HepG2 (cell line): ENCODE data around the gene GABRR2. TPM values are rescaled to one million over a fixed set of nuclear protein-coding genes. Genes with fewer than 3 reads are reported as not detected.
A peak's percentile ranks its signal among the peaks of the same experiment; 100 is the strongest.

Source experiments
- CEBPG ChIP-seq: IDR thresholded peaks from 2 replicates; pipeline ENCODE4 v1.6.1; 2016
- CREB1 ChIP-seq, 2 experiments: fragments of 450-650 bp in 1 of 2; IDR thresholded peaks; 2 replicates each; pipeline ENCODE4 v1.6.1; 2016 to 2017; ENCODE audit warnings: control low read depth in 1 of 2, mild to moderate bottlenecking in 1 of 2, missing compliant biosample characterization in 1 of 2, missing genetic modification characterization in 1 of 2
- CREB3 ChIP-seq: sonication (generic); formaldehyde crosslinking; IDR thresholded peaks from 2 replicates; pipeline ENCODE4 v1.5.0; 2020; ENCODE audit warnings: missing genetic modification reagents
- ELK4 ChIP-seq: sonication (generic); formaldehyde crosslinking; IDR thresholded peaks from 2 replicates; pipeline ENCODE4 v1.9.0; 2021; ENCODE audit warnings: missing genetic modification reagents, borderline replicate concordance
- FLYWCH1 ChIP-seq: sonication (generic); formaldehyde crosslinking; IDR thresholded peaks from 2 replicates; pipeline ENCODE4 v1.8.1; 2023; ENCODE audit warnings: mild to moderate bottlenecking, missing genetic modification reagents
- GFI1 ChIP-seq: sonication (generic); formaldehyde crosslinking; IDR thresholded peaks from 2 replicates; pipeline ENCODE4 v1.5.0; 2020; ENCODE audit warnings: missing genetic modification reagents, mild to moderate bottlenecking, borderline replicate concordance
- GLMP ChIP-seq: sonication (generic); formaldehyde crosslinking; IDR thresholded peaks from 2 replicates; pipeline ENCODE4 v1.9.0; 2021; ENCODE audit warnings: missing genetic modification reagents, mild to moderate bottlenecking, borderline replicate concordance
- KDM3A ChIP-seq: IDR thresholded peaks from 2 replicates; pipeline ENCODE4 v1.6.1; 2018; ENCODE audit warnings: low read depth, missing compliant biosample characterization
- MEIS1 ChIP-seq: sonication (generic); formaldehyde crosslinking; IDR thresholded peaks from 2 replicates; pipeline ENCODE4 v1.9.0; 2021; ENCODE audit warnings: mild to moderate bottlenecking, missing genetic modification reagents, moderate library complexity, borderline replicate concordance
- NONO ChIP-seq, 2 experiments: fragments of 450-650 bp in 1 of 2; sonication (generic) in 1 of 2; formaldehyde crosslinking in 1 of 2; IDR thresholded peaks in 1 of 2; conservative IDR thresholded peaks in 1 of 2; 2 replicates each; pipeline versions ENCODE4 v1.6.1 to v1.8.0; 2017 to 2022; ENCODE audit warnings: mild to moderate bottlenecking in 1 of 2, missing genetic modification reagents in 1 of 2, moderate library complexity in 1 of 2
- RARA ChIP-seq: IDR thresholded peaks from 2 replicates; pipeline ENCODE4 v1.6.1; 2016; ENCODE audit warnings: missing genetic modification reagents, missing compliant biosample characterization
- RFX1 ChIP-seq: fragments of 450-650 bp; IDR thresholded peaks from 2 replicates; pipeline ENCODE4 v1.6.1; 2017
- RXRA ChIP-seq: sonication (generic); formaldehyde crosslinking; IDR thresholded peaks from 2 replicates; pipeline ENCODE4 v1.5.1; 2020; ENCODE audit warnings: missing genetic modification reagents
- SMAD3 ChIP-seq: sonication (generic); formaldehyde crosslinking; IDR thresholded peaks from 2 replicates; pipeline ENCODE4 v1.4.0; 2020; ENCODE audit warnings: missing genetic modification reagents
- TP53 ChIP-seq: sonication (generic); formaldehyde crosslinking; conservative IDR thresholded peaks from 2 replicates; pipeline ENCODE4 v1.4.0; 2020; ENCODE audit warnings: missing genetic modification reagents
- ZNF138 ChIP-seq: sonication (generic); formaldehyde crosslinking; IDR thresholded peaks from 2 replicates; pipeline ENCODE4 v1.5.0; 2020; ENCODE audit warnings: mild to moderate bottlenecking, low read depth, missing genetic modification reagents
- ZNF232 ChIP-seq: sonication (generic); formaldehyde crosslinking; IDR thresholded peaks from 2 replicates; pipeline ENCODE4 v1.4.0; 2020; ENCODE audit warnings: missing genetic modification reagents, borderline replicate concordance
- ZNF343 ChIP-seq: sonication (generic); formaldehyde crosslinking; IDR thresholded peaks from 2 replicates; pipeline ENCODE4 v1.4.0; 2020; ENCODE audit warnings: mild to moderate bottlenecking, missing genetic modification reagents
- ZNF513 ChIP-seq: sonication (generic); formaldehyde crosslinking; conservative IDR thresholded peaks from 2 replicates; pipeline ENCODE4 v1.5.0; 2020; ENCODE audit warnings: missing genetic modification reagents
- ZNF549 ChIP-seq: sonication (generic); formaldehyde crosslinking; IDR thresholded peaks from 2 replicates; pipeline ENCODE4 v1.5.0; 2020; ENCODE audit warnings: missing genetic modification reagents
- ZNF550 ChIP-seq: sonication (generic); formaldehyde crosslinking; IDR thresholded peaks from 2 replicates; pipeline ENCODE4 v1.4.0; 2020; ENCODE audit warnings: mild to moderate bottlenecking, missing genetic modification reagents, borderline replicate concordance
- ZNF598 ChIP-seq: sonication (generic); formaldehyde crosslinking; IDR thresholded peaks from 2 replicates; pipeline ENCODE4 v1.5.1; 2020; ENCODE audit warnings: mild to moderate bottlenecking, missing genetic modification reagents, borderline replicate concordance
- ZNF674 ChIP-seq: sonication (generic); formaldehyde crosslinking; IDR thresholded peaks from 2 replicates; pipeline ENCODE4 v1.5.0; 2020; ENCODE audit warnings: low read depth, mild to moderate bottlenecking, missing genetic modification reagents
- ZNF747 ChIP-seq: sonication (generic); formaldehyde crosslinking; IDR thresholded peaks from 2 replicates; pipeline ENCODE4 v1.8.1; 2023; ENCODE audit warnings: missing genetic modification reagents, mild to moderate bottlenecking, borderline replicate concordance
- ZNF891 ChIP-seq: sonication (generic); formaldehyde crosslinking; IDR thresholded peaks from 2 replicates; pipeline ENCODE4 v1.5.0; 2020; ENCODE audit warnings: mild to moderate bottlenecking, missing genetic modification reagents
- polyA plus RNA-seq, 8 experiments: library from polyadenylated mRNA; depleted of rRNA in 3 of 8; stranded (reverse) in 7 of 8; unstranded in 1 of 8; fragments of >200 nt; fragmentation: Illumina TruSeq in 4 of 8; extraction: Trizol in 4 of 8; gene quantifications; 2 replicates each; pipeline versions ENCODE4 v1.2.1 to v1.2.3, GENCODE V29; 2011 to 2016; ENCODE audit warnings: low read depth in 4 of 8, missing spikeins in 1 of 8, mixed read lengths in 1 of 8; ENCODE audit not compliant: insufficient read depth in 1 of 8
- total RNA-seq, 5 experiments: library from RNA; depleted of rRNA; stranded (reverse); fragments of >200 nt; fragmentation: Illumina TruSeq; extraction: Trizol; gene quantifications; 2 replicates each; pipeline ENCODE4 v1.2.3, GENCODE V29; 2016; ENCODE audit warnings: low read depth in 1 of 5

Gene GABRR2
- total and polyA plus RNA-seq, 2 of the 13 experiments (the other 11 are each of a cell fraction or from before 2014, with no cell fraction given) = 0.13 TPM; not detected in 1

- TF ChIP-seq ZNF513 (CRISPR knock-in tag) (no peak), CREB3 (CRISPR knock-in tag) (peak; percentile 54; the same call in 1 of the 2 replicates), SMAD3 (CRISPR knock-in tag) (peak; percentile 40; the same call in 1 of the 2 replicates), CEBPG (peak; percentile 86), ZNF232 (CRISPR knock-in tag) (no peak), ZNF598 (peak; percentile 27; the same call in 1 of the 2 replicates), ZNF138 (CRISPR knock-in tag) (peak; percentile 54; the same call in 1 of the 2 replicates), ZNF891 (CRISPR knock-in tag) (peak; percentile 85; the same call in 1 of the 2 replicates), ZNF549 (CRISPR knock-in tag) (no peak), TP53 (no peak), ZNF674 (CRISPR knock-in tag) (0 out of 2 replicates have a peak, but pooled peaks have one; percentile 35), FLYWCH1 (no peak; the same call in 1 of the 2 replicates), MEIS1 (CRISPR knock-in tag) (no peak), GLMP (CRISPR knock-in tag) (no peak), KDM3A (CRISPR knock-in tag) (0 out of 2 replicates have a peak, but pooled peaks have one; percentile 12), ELK4 (CRISPR knock-in tag) (no peak), NONO (IDR thresholded peaks at IDR 0.05) (no peak), NONO (CRISPR knock-in tag; conservative IDR thresholded peaks at IDR 0.05) (peak; percentile 61; the same call in 1 of the 2 replicates), ZNF550 (CRISPR knock-in tag) (no peak), RARA (0 out of 2 replicates have a peak, but pooled peaks have one; percentile 7), ZNF343 (no peak), GFI1 (CRISPR knock-in tag) (peak; percentile 69; the same call in 1 of the 2 replicates), RXRA (CRISPR knock-in tag) (no peak), CREB1 (IDR thresholded peaks at IDR 0.05) (peak; percentile 72; the same call in 1 of the 2 replicates), CREB1 (CRISPR knock-in tag; IDR thresholded peaks at IDR 0.05) (no peak), ZNF747 (CRISPR knock-in tag) (peak; percentile 11; the same call in 1 of the 2 replicates), RFX1 (no peak)
Observed at GRCh38 chr6:89352278-89353117, 37.4 kb upstream of the GABRR2 start, which contains the start of gene UBE2J1 (continued).
